H1 (cell line): Measurements from ENCODE around the gene OGDHL. TPM values are rescaled to one million over a fixed set of nuclear protein-coding genes. Genes with fewer than 3 reads are reported as not detected.

ENCODE experiments used
- CTCF ChIA-PET: fragments of 300-600 bp; sonication (Branson Sonifier 250); formaldehyde crosslinking; loops from one replicate; lab custom pipeline; 2021; ENCODE audit not compliant: partially characterized antibody; lab: Charles Lee
- POLR2A ChIA-PET: fragments of 300-600 bp; sonication (Branson Sonifier 250); formaldehyde crosslinking; loops from one replicate; lab custom pipeline; 2021; ENCODE audit warnings: inconsistent platforms; ENCODE audit not compliant: partially characterized antibody; lab: Charles Lee
- DNase-seq, 2 experiments: peaks; one replicate each; pipeline versions ENCODE4 v3.0.0 to v3.0.0-alpha.2; 2010 to 2022; ENCODE audit warnings: low spot score in 2 of 2, low read depth in 1 of 2, mixed read lengths in 1 of 2
- FAIRE-seq: peaks from 2 replicates; lab custom pipeline; 2011; peaks lifted over from hg19 to GRCh38; lab: Jason Lieb, UNC
- H2AFZ ChIP-seq: 2 replicates; pipeline ENCODE4 v1.8.1; 2012; ENCODE audit warnings: low read length, inconsistent platforms
- H2AK5ac ChIP-seq: 2 replicates; pipeline ENCODE4 v1.6.1; 2013; ENCODE audit warnings: low read depth, low read length
- H2BK120ac ChIP-seq: replicated peaks from 2 replicates; pipeline ENCODE3; 2013; ENCODE audit warnings: low read depth, low read length, inconsistent platforms
- H2BK12ac ChIP-seq: 2 replicates; pipeline ENCODE4 v1.6.1; 2013; ENCODE audit warnings: low read depth, low read length
- H2BK15ac ChIP-seq: 2 replicates; pipeline ENCODE4 v1.6.1; 2013; ENCODE audit warnings: low read length
- H2BK20ac ChIP-seq: 2 replicates; pipeline ENCODE4 v1.6.1; 2013; ENCODE audit warnings: low read length
- H2BK5ac ChIP-seq: 2 replicates; pipeline ENCODE4 v1.6.1; 2013; ENCODE audit warnings: low read depth, low read length
- H3K14ac ChIP-seq: 2 replicates; pipeline ENCODE4 v1.6.1; 2013; ENCODE audit warnings: inconsistent platforms; ENCODE audit not compliant: insufficient read length
- H3K18ac ChIP-seq: 2 replicates; pipeline ENCODE4 v1.6.1; 2013; ENCODE audit warnings: low read length; ENCODE audit errors: extremely low read depth
- H3K23ac ChIP-seq: 2 replicates; pipeline ENCODE4 v1.6.1; 2013; ENCODE audit warnings: inconsistent platforms; ENCODE audit not compliant: insufficient read length
- H3K23me2 ChIP-seq: 2 replicates; pipeline ENCODE4 v1.6.1; 2013; ENCODE audit warnings: low read depth, low read length
- H3K27ac ChIP-seq: 2 replicates; pipeline ENCODE4 v1.6.1; 2011; ENCODE audit warnings: low read depth, low read length, inconsistent platforms
- H3K27me3 ChIP-seq, 4 experiments: replicated peaks in 1 of 4; 1 replicate in 1 of 4; 2 replicates in 3 of 4; pipeline versions ENCODE4 v1.6.1 to v1.8.1; 2011 to 2013; ENCODE audit warnings: low read length in 3 of 4, mild to moderate bottlenecking in 3 of 4, inconsistent platforms in 2 of 4, mixed read lengths in 2 of 4, moderate library complexity in 1 of 4; ENCODE audit not compliant: control insufficient read depth in 3 of 4, insufficient read depth in 3 of 4; ENCODE audit errors: extremely low read depth in 1 of 4
- H3K36me3 ChIP-seq, 4 experiments: 2 replicates each; pipeline versions ENCODE4 v1.6.1 to v1.8.1; 2011 to 2013; ENCODE audit warnings: mild to moderate bottlenecking in 4 of 4, low read length in 3 of 4, moderate library complexity in 2 of 4, control low read depth in 1 of 4, inconsistent platforms in 1 of 4; ENCODE audit not compliant: insufficient read depth in 4 of 4, control insufficient read depth in 2 of 4
- H3K4ac ChIP-seq: replicated peaks from 2 replicates; pipeline ENCODE3; 2013; ENCODE audit warnings: low read length, low read depth, mixed read lengths, inconsistent platforms; ENCODE audit not compliant: insufficient read length
- H3K4me1 ChIP-seq, 4 experiments: replicated peaks in 1 of 4; 1 replicate in 1 of 4; 2 replicates in 3 of 4; pipeline versions ENCODE4 v1.6.1 to v1.8.1; 2011 to 2013; ENCODE audit warnings: low read length in 3 of 4, inconsistent platforms in 2 of 4, mixed read lengths in 1 of 4; ENCODE audit not compliant: insufficient read depth in 4 of 4, control insufficient read depth in 3 of 4
- H3K4me2 ChIP-seq, 2 experiments: 2 replicates each; pipeline versions ENCODE4 v1.6.1 to v1.8.1; 2011 to 2013; ENCODE audit warnings: low read depth in 2 of 2, low read length in 2 of 2, control low read depth in 1 of 2, inconsistent platforms in 1 of 2, mild to moderate bottlenecking in 1 of 2; ENCODE audit not compliant: insufficient read depth in 1 of 2
- H3K4me3 ChIP-seq, 4 experiments: fragments of 200-600, 300-600 bp in 1 of 4; sonication (generic), shearing (Covaris generic), sonication (Bioruptor Twin) in 1 of 4; 2 replicates each; pipeline versions ENCODE4 v1.5.1 to v1.8.1; 2011 to 2016; ENCODE audit warnings: low read length in 4 of 4, low read depth in 3 of 4, control low read depth in 2 of 4, inconsistent platforms in 2 of 4, mild to moderate bottlenecking in 2 of 4, mixed read lengths in 1 of 4, moderate library complexity in 1 of 4; ENCODE audit not compliant: insufficient read depth in 2 of 4; ENCODE audit errors: extremely low read depth in 1 of 4
- H3K56ac ChIP-seq: replicated peaks from 2 replicates; pipeline ENCODE3; 2013; ENCODE audit warnings: low read depth, mild to moderate bottlenecking, mixed read lengths, low read length, inconsistent platforms; ENCODE audit not compliant: insufficient read length
- H3K79me1 ChIP-seq: 2 replicates; pipeline ENCODE4 v1.6.1; 2013; ENCODE audit warnings: low read depth, low read length, control low read depth
- H3K79me2 ChIP-seq, 2 experiments: 2 replicates each; pipeline versions ENCODE4 v1.6.1 to v1.8.1; 2012 to 2013; ENCODE audit warnings: low read length in 2 of 2, mild to moderate bottlenecking in 2 of 2, inconsistent platforms in 1 of 2; ENCODE audit not compliant: insufficient read depth in 2 of 2, control insufficient read depth in 1 of 2
- H3K9ac ChIP-seq, 4 experiments: replicated peaks in 1 of 4; 1 replicate in 1 of 4; 2 replicates in 3 of 4; pipeline versions ENCODE4 v1.6.1 to v1.8.1; 2011 to 2013; ENCODE audit warnings: low read depth in 3 of 4, low read length in 3 of 4, control low read depth in 2 of 4, mild to moderate bottlenecking in 2 of 4, moderate library complexity in 2 of 4, inconsistent platforms in 1 of 4; ENCODE audit errors: extremely low read depth in 1 of 4
- H3K9me3 ChIP-seq, 2 experiments: 2 replicates each; pipeline versions ENCODE4 v1.6.1 to v1.8.1; 2012 to 2013; ENCODE audit warnings: mild to moderate bottlenecking in 2 of 2, moderate library complexity in 2 of 2, control low read depth in 1 of 2, inconsistent platforms in 1 of 2, low read depth in 1 of 2, low read length in 1 of 2, mixed read lengths in 1 of 2; ENCODE audit not compliant: insufficient read depth in 2 of 2
- H4K20me1 ChIP-seq, 2 experiments: replicated peaks in 1 of 2; 2 replicates each; pipeline versions ENCODE3 to v1.8.1; 2011 to 2013; ENCODE audit warnings: inconsistent platforms in 2 of 2, low read length in 2 of 2, mild to moderate bottlenecking in 1 of 2; ENCODE audit not compliant: insufficient read depth in 2 of 2, control insufficient read depth in 1 of 2
- H4K5ac ChIP-seq: 2 replicates; pipeline ENCODE4 v1.6.1; 2013; ENCODE audit warnings: low read length, low read depth, mixed read lengths, inconsistent platforms; ENCODE audit not compliant: insufficient read length
- H4K8ac ChIP-seq: 2 replicates; pipeline ENCODE4 v1.8.0; 2013; ENCODE audit warnings: mild to moderate bottlenecking, moderate library complexity, low read length, inconsistent platforms; ENCODE audit not compliant: insufficient read depth; ENCODE audit errors: extremely low read depth
- H4K91ac ChIP-seq: replicated peaks from 2 replicates; pipeline ENCODE3; 2013; ENCODE audit warnings: low read length, mixed read lengths, inconsistent platforms; ENCODE audit not compliant: insufficient read length
- BACH1 ChIP-seq: IDR thresholded peaks from 2 replicates; pipeline ENCODE4 v1.6.1; 2012; ENCODE audit warnings: low read length, improper control_type of control experiment
- EZH2 ChIP-seq: fragments of 200-600 bp; sonication (generic); IDR thresholded peaks from 2 replicates; pipeline ENCODE4 v1.7.1; 2012; ENCODE audit warnings: low read depth, mild to moderate bottlenecking, moderate library complexity, low read length, inconsistent platforms; ENCODE audit not compliant: severe bottlenecking
- MAX ChIP-seq: IDR thresholded peaks from 2 replicates; pipeline ENCODE4 v1.6.1; 2012; ENCODE audit warnings: inconsistent platforms
- NANOG ChIP-seq: IDR thresholded peaks from 2 replicates; pipeline ENCODE4 v1.6.1; 2011; ENCODE audit warnings: low read length, low read depth, mild to moderate bottlenecking, inconsistent platforms; ENCODE audit not compliant: insufficient read depth, poor library complexity, severe bottlenecking
- POLR2A ChIP-seq, 2 experiments: IDR thresholded peaks; 1 replicate in 1 of 2; 2 replicates in 1 of 2; pipeline ENCODE4 v1.6.1; 2011; ENCODE audit warnings: low read depth in 2 of 2, low read length in 2 of 2, mild to moderate bottlenecking in 2 of 2; ENCODE audit errors: control extremely low read depth in 1 of 2
- POLR2AphosphoS5 ChIP-seq: IDR thresholded peaks from 2 replicates; pipeline ENCODE4 v1.6.1; 2011; ENCODE audit warnings: low read depth, low read length
- RNF2 ChIP-seq: fragments of 200-900, 300-1000 bp; sonication (generic); IDR thresholded peaks from 2 replicates; pipeline ENCODE4 v1.7.1; 2016; ENCODE audit warnings: borderline replicate concordance, low read depth, mild to moderate bottlenecking, antibody characterized with exemption, low read length; ENCODE audit not compliant: poor library complexity, severe bottlenecking; ENCODE audit errors: missing control alignments
- TEAD4 ChIP-seq: IDR thresholded peaks from 2 replicates; pipeline ENCODE4 v1.6.1; 2012; ENCODE audit warnings: low read depth, low read length, inconsistent platforms, mixed read lengths
- WGBS, 2 experiments: shearing (Covaris generic) in 1 of 2; methylation state at CpG; one replicate each; pipeline versions ENCODE4 v1.1.6 to v1.1.7; 2013 to 2015; ENCODE audit warnings: low lambda C conversion rate in 2 of 2, mixed read lengths in 2 of 2, inconsistent platforms in 1 of 2, low coverage in 1 of 2, missing lambda C conversion rate in 1 of 2; ENCODE audit not compliant: insufficient replicate concordance in 2 of 2, insufficient coverage in 1 of 2, insufficient read length in 1 of 2; ENCODE audit errors: extremely low coverage in 1 of 2, missing lambda C conversion rate in 1 of 2; 5-methylcytosine and 5-hydroxymethylcytosine counted together
- polyA plus RNA-seq, 7 experiments: library from polyadenylated mRNA; depleted of rRNA in 3 of 7; stranded (reverse) in 5 of 7; unstranded in 2 of 7; fragments of >200 nt in 5 of 7; fragments of 200-250 nt in 2 of 7; gene quantifications; 1 replicate in 5 of 7; 2 replicates in 1 of 7; 4 replicates in 1 of 7; pipeline versions ENCODE4 v1.2.1 to v1.2.3, GENCODE V29; 2011 to 2013; ENCODE audit warnings: missing spikeins in 2 of 7, mixed read lengths in 2 of 7
- total RNA-seq: library from RNA; stranded (reverse); fragmentation: NEBNext Ultra II Directional; extraction: Animal tissue kit (Norgen Biotek cat#: 25700); gene quantifications from 2 replicates; pipeline ENCODE4 v1.2.1, GENCODE V29; 2021

Gene OGDHL
- total and polyA plus RNA-seq, 2 of the 8 experiments (the other 6 are each of a cell fraction or from before 2014, with no cell fraction given): 16.1 to 16.6 TPM

- Histone ChIP-seq H3K56ac (no peak overlapping the region), H3K4me3 (no peak overlapping the region), H4K8ac (no peak overlapping the region), H3K4me2 (no peak overlapping the region), H3K9me3 (no peaks in the 10 kb centered on the region), H3K79me2 (no peaks in the 10 kb centered on the region), H2BK5ac (no peak overlapping the region; the same call in 1 of the 2 replicates), H3K18ac (no peak overlapping the region), H3K14ac (no peak overlapping the region), H3K79me1 (no peaks in the 10 kb centered on the region), H4K20me1 (peaks cover 2 to 13% of the 10 kb centered on the region in 2 experiments), H4K5ac (no peak overlapping the region), H3K23me2 (peaks cover 11% of the 10 kb centered on the region; the same call in 1 of the 2 replicates), H3K4ac (no peak overlapping the region), H4K91ac (no peak overlapping the region), H3K27me3 (no peaks in the 10 kb centered on the region), H3K27ac (no peak overlapping the region), H2BK12ac (no peak overlapping the region), H3K9ac (no peak overlapping the region), H3K36me3 (peaks cover 0 to 12% (median 0%) of the 10 kb centered on the region in 4 experiments; a peak in 2 of 8 replicates), H2BK20ac (no peak overlapping the region), H3K4me1 (no peaks in the 10 kb centered on the region), H3K23ac (no peak overlapping the region), H2BK15ac (no peak overlapping the region), H2AFZ (no peak overlapping the region), H2AK5ac (no peak overlapping the region), H2BK120ac (no peak overlapping the region)
- FAIRE-seq (no peak), DNase-seq (no peak)
- TF ChIP-seq POLR2A (IDR thresholded peaks at IDR 0.05; ENCODE audit: control extremely low read depth in 1 of 2, low read depth in 2 of 2, low read length in 2 of 2) (no peak), EZH2 (no peak), NANOG (no peak), MAX (no peak), POLR2AphosphoS5 (no peak), RNF2 (no peak), TEAD4 (no peak), BACH1 (no peak)
- 88% methylated on average over 12 of the region's 19 CpGs; no CpG with 5 or more reads in 1 of the 2 experiments for WGBS, 2 experiments
- ChIA-PET CTCF (interaction anchor here (1.0 to 2.5 kb wide), 2 partner anchors 7 to 144 kb away, joined by 6 to 14 read pairs; no protein-coding TSS in a partner anchor), POLR2A (interaction anchor here (0.8 kb wide), 1 partner anchor 47 kb away, joined by 3 read pairs; no protein-coding TSS in a partner anchor)
These were observed 24.5 kb downstream of the OGDHL start for GRCh38 chr10:49737474-49738201.
